NCI-H2196 (cell line): ENCODE data around the gene PDZD11.
"Not testable (repeated sequence)": the region's sequence is repeated elsewhere in the genome, so short reads cannot be mapped to it uniquely, and the experiment has no call there.

ENCODE experiments used
- DNase-seq: peaks from one replicate; lab custom pipeline; 2025; ENCODE audit not compliant: unreplicated experiment; lab: John Stamatoyannopoulos, UW

Gene PDZD11, protein sequence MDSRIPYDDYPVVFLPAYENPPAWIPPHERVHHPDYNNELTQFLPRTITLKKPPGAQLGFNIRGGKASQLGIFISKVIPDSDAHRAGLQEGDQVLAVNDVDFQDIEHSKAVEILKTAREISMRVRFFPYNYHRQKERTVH

DNA sequence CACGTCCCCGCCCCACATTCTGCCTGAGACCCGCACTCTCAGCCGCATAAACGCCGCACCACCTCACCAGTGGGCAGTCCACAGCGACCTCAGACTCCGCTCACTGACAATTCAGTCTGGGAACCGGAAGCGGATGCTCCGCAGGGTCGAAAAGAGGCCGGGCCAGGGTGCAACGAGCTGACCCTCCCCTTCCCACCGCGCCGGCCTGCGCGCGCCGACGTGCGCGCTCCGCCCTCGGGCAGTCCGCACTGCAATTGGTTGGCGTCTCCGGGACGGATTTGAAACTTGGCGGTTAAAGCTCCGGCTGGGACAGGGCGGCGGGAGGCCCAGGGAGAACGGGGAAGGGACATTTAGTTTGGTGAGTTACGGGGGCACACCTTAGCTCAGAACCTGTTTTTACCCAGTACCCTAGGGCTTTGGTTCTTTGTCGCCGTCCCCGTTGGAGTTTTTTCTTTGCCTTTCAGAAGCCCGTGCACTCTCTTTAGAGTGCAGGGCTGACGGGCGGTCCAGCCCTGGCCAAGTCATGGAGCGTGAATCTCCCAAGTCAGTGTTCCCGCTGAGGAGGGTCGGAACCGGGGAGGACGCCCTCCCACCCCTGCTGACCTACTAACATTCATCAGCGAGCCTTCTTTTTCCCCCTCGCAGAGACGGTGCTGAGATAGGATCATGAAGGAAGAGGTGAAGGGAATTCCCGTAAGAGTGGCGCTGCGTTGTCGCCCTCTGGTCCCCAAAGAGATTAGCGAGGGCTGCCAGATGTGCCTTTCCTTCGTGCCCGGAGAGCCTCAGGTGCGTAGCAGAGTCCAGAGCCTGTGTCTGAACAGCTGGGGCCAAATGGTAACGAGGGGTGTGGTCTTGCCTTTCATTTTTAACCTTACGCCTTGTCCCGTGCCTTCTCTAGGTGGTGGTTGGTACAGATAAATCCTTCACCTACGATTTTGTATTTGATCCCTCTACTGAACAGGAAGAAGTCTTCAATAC lies at the start of gene PDZD11, which contains the start of gene KIF4A:
Gene PDZD11, minus strand, starts transcription at position 135 of the 978 bp plus-strand sequence. CDS start 586 bp downstream, outside the sequence.
Gene KIF4A, plus strand, starts transcription at position 312 of the 978 bp plus-strand sequence. Its CDS starts 355 bp downstream, at position 667.
- peak; percentile 78 for DNase-seq

DNA sequence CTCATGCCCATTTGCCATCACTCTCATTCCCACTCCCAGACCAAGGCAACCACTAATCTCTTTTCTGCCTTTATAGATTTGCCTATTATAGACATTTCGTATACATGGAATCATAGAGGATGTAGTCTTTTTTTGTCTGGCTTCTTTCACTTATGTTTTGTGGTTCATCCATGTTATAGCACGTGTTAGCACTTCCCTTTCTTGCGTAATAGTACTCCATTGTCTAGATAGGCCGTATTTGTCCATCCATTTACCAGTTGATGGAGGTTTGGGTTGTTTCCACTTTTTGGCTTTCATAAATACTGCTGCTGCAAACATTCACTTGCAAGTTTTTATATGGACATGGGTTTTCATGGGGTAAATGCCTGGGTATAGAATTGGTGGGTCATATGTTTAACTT lies 48.6 kb upstream of the PDZD11 start:
- no peak for DNase-seq

DNA sequence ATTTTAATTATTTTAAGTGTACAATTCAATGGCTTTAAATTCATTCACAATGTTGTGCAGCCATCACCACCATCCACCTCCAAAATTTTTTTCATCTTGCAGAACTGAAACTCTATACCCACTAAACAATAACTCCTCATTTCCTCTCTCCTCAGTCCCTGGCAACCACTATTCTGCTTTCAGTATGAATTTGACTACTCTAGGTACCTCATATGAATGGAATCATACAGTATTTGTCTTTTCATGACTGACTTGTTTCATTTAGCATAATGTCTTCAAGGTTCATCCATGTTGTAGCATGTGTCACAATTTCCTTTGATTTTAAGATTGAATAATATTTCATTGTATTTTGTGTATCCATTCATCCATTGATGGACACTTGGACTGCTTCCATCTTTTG lies 47.0 kb upstream of the PDZD11 start:
- DNase-seq, result no peak

- DNase-seq, result no peak
Observed at GRCh38 chrX:70332600-70332999, 42.9 kb upstream of the PDZD11 start.

GRCh38 chrX:70331161-70331560 lies 41.4 kb upstream of the PDZD11 start:
- no peak for DNase-seq

- DNase-seq, result no peak
Observed at GRCh38 chrX:70324326-70324725, 34.6 kb upstream of the PDZD11 start.

- not testable (repeated sequence) for DNase-seq
Observed at GRCh38 chrX:70323628-70324027, 33.9 kb upstream of the PDZD11 start.

DNA sequence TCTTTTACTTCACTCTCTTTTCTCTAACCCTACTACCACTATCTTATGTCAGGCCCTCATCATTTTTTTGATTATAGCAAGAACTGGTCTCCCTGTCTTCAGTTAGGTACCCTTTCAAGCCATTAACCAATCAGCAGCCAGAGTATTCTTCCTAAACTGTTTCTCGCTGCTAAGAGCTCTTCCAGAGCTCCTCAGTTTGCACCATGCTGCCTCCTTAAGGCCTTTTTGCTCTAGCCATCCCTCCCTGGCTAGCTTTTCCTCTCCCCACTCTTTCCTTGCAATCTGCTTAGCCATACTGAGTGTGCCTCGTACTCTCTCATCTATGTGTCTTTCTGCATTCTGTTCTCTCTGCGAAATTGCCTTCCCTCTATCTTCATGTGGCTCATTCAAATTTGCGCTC lies 33.1 kb upstream of the PDZD11 start:
- no peak for DNase-seq

- no peak for DNase-seq
Observed at GRCh38 chrX:70313503-70313902, 23.8 kb upstream of the PDZD11 start.

DNA sequence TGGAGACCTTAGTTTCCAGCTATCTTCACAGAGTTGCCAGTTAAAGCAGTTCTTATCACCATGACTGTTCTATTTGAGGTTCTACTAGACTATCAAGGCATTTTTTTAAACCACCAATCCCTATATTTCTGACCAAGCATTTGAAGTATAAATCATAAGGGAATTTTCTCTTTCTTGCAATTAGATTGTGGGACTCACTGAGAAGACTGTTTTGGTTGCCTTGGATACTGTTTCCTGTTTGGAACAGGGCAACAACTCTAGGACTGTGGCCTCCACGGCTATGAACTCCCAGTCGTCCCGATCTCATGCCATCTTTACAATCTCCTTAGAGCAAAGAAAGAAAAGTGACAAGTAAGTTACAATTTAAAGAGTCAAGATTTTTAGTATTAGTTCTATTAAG lies 12.0 kb upstream of the PDZD11 start:
- DNase-seq, result no peak

GRCh38 chrX:70293621-70294020 lies 3.9 kb upstream of the PDZD11 start:
- no peak for DNase-seq

- no peak for DNase-seq
Observed at GRCh38 chrX:70292788-70293187, 3.1 kb upstream of the PDZD11 start.

- DNase-seq, result no peak
Observed at GRCh38 chrX:70289168-70289792, 447 bp downstream of the PDZD11 start.

- no peak for DNase-seq
Observed at GRCh38 chrX:70281951-70282350, 7.8 kb downstream of the PDZD11 start, which contains the start of gene RAB41. Gene RAB41, plus strand, starts transcription at chrX:70282172. Its CDS starts 46 bp downstream, at chrX:70282218.

DNA sequence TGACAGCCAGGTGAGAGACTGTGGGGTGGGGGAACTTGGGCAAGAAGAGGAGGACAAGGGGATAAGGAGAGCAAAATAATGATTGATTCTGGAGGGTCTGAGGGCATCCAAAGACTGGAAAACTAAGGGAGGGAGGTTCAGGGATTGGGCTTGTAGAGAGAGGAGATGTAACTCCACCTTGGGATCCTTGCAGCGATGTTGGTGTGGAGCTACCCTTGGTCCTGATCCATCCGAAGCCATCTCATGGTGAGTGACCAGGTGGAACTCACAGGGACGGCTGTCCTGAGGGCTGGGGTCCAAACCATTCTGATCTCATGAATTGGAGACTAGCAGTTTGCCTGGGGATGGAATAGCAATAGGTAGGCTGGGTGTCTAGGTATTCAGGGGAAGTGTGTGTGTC lies 9.2 kb downstream of the PDZD11 start:
- no peak for DNase-seq

DNA sequence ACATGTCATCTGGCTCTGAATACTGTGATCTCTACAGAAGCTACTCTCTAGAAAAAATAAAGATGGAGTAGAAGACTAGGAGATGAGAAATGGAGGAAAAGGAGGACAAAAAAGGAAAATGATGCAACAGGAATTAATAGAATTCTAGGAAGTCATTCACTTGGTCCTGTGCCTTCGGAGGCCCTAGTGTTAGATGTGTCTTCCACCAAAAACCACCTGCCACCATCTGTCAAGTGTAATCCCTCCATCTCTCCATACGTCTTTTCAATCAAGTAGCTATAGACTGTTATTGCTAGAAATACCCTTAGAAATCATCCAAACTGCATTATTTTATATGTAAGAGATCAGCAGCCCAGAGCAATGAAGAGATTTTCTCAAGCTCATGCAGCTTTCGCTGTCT lies 10.6 kb downstream of the PDZD11 start:
- DNase-seq, result no peak

DNA sequence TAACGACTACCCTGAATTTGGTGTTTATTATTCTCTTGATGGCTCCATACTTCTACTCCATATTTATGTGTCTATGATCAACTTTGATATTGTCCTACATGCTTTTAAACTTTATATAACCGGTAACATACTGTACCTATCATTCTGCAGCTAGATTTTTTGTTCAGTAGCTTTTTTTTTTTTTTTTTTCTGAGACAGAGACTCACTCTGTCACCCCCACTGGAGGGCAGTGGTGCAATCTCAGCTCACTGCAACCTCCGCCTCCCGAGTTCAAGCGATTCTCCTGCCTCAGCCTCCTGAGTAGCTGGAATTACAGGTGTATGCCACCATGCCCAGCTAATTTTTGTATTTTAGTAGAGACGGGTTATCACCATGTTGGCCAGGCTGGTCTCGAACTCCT lies 15.7 kb downstream of the PDZD11 start:
- not testable (repeated sequence) for DNase-seq

GRCh38 chrX:70268034-70268433 lies 21.7 kb downstream of the PDZD11 start, which contains the start of gene ARR3:
Gene ARR3, plus strand, starts transcription at chrX:70268334. Its CDS starts 1,052 bp downstream, at chrX:70269386.
- DNase-seq, result no peak

- DNase-seq, result no peak
Observed at GRCh38 chrX:70264784-70265183, 24.9 kb downstream of the PDZD11 start.

DNA sequence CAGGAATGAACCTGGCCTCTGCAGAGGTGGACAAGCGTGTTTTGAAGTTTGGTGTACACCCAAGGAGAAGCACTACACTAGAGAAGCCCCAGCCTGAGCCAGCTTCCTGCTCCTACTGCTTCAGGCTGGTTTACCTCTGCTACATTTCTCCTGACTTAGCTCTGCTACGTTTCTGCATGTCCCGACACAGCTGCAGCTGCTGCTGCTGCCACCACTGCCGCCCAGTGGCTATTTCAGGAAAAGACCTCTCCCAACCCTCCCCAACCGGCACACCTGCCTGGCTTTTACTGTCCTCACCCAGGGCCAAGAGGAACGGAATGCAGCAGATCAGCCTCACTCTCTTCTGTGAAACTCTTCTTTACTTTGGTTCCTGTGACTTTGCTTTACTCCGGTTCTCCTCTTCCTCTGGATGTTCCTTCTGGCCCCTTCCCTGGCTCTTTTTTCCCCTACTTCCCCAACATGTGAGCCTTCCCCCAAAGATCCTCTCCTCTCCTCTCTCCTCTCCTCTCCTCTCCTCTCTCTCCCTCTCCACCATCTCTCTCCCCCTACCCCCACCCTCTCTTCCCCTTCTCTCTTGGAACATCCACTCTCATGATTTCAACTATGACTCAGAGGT lies 26.7 kb downstream of the PDZD11 start:
- peak; percentile 52 for DNase-seq

GRCh38 chrX:70260104-70260503 lies 29.6 kb downstream of the PDZD11 start, which contains the start of gene P2RY4:
Gene P2RY4, minus strand, starts transcription at chrX:70260204. Its CDS starts 580 bp downstream, at chrX:70259624.
- no peak for DNase-seq
